Measurements from ENCODE around the gene RAB3B.
A peak's percentile ranks its signal among the peaks of the same experiment; 100 is the strongest.
"Not testable (repeated sequence)": the region's sequence is repeated elsewhere in the genome, so short reads cannot be mapped to it uniquely, and the experiment has no call there.

The RAB3B gene

DNA sequence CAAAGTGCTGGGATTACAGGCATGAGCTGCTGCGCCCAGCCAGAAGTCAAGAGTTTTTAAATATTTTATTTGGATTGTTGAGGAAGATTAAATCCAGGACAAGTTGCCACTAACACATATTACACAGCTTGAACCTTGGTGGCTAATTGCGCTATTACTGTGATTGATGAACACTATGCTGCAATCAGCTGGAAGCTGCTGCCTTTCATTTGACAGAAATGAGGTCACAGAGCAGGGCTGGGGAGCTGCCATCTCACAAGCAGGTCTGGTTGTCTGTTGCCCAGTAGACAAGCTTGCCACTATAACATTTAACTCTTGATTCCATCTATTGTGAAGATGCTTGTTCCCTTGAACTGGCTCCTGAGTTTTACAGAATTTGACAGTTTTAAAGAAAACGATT is 74.5 kb downstream of the RAB3B start:
- DNase-seq: no peak

- DNase-seq: no peak
Observed at GRCh38 chr1:51912881-51913280, 77.6 kb downstream of the RAB3B start.

GRCh38 chr1:51910221-51911000 is 80.1 kb downstream of the RAB3B start:
- DNase-seq: no peak

DNA sequence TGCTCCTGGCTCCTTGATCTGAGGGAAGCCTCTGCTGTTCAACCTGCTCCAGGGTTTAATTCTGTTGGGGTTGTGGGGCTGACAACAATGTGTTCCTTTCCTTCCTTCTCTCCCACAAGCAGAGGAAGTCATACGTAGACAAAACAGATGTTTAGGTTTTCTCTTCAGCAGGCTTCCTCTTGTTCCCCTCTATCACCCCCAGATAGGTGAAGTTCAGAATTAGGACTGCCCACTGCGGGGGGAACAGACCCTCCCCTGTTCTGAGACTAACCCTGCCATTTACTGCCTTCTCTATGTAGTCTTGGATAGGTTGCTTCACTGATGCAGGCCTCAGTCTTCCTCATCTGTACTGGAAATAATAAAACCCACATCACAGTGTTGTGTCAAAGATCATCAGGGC is 82.0 kb downstream of the RAB3B start:
- DNase-seq: no peak

- DNase-seq: no peak
Observed at GRCh38 chr1:51907079-51907702, 83.3 kb downstream of the RAB3B start.

GRCh38 chr1:51906306-51907078 is 84.0 kb downstream of the RAB3B start:
- DNase-seq: no peak

GRCh38 chr1:51902456-51902855 is 88.0 kb downstream of the RAB3B start:
- DNase-seq: no peak

DNA sequence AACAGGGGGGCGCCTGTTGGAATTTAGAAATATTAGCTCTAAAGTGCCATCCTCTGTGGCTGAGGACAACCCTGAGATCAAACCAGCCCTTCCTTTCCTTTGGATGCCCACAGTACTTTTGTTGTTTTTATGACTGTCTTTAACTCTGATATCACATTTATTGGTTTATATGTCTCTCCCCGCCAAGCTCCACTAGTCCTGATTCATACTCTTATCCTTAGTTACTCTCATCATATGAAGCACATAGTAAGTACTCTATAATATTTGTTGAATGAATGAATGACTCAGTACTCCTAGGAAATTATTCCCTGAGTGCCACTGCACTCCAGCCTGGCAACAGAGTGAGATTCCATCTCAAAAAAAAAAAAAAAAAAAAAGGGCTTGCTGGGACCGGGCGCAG is 89.3 kb downstream of the RAB3B start:
- no peak for DNase-seq

- DNase-seq: no peak
Observed at GRCh38 chr1:51899022-51899421, 91.5 kb downstream of the RAB3B start.

DNA sequence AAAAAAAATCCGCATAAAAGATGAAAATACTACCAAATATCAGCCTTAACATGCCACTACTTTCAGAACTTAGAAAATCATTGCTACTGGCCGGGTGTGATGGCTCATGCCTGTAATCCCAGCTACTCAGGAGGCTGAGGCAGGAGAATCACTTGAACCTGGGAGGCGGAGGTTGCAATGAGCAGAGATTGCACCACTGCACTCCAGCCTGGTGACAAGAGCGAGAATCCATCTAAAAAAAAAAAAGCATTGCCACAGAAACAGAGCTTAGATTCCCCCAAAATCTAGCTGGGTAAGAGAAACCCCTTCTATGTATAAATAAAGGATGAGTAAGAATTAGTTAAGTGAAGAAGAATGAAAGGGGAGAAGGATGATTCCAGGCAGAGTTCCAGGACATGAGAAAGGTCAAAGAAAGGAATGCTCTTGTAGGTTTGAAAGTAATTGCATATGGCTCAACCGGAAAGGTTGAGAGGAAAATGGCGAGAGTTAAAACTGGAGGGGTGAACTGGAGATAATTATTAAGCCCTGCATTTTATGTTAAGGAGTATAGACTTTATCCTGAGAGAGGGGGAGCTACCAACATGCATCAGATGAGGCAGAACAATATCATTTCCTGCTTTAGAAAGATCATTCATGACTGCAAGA is 92.3 kb downstream of the RAB3B start:
- DNase-seq: no peak

- no peak for DNase-seq
Observed at GRCh38 chr1:51897699-51898031, 92.8 kb downstream of the RAB3B start.

DNA sequence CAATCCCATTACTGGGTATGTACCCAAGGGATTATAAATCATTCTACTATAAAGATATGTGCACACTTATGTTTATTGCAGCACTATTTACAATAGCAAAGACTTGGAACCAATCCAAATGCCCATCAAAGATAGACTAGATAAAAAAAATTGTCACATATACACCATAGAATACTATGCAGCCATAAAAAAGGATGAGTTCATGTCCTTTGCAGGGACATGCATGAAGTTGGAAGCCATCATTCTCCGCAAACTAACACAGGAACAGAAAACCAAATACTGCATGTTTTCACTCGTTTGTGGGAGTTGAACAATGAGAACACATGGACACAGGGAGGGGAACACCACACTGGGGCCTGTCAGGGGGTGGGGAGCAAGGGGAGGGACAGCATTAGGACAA is 95.8 kb downstream of the RAB3B start:
- not testable (repeated sequence) for DNase-seq

DNA sequence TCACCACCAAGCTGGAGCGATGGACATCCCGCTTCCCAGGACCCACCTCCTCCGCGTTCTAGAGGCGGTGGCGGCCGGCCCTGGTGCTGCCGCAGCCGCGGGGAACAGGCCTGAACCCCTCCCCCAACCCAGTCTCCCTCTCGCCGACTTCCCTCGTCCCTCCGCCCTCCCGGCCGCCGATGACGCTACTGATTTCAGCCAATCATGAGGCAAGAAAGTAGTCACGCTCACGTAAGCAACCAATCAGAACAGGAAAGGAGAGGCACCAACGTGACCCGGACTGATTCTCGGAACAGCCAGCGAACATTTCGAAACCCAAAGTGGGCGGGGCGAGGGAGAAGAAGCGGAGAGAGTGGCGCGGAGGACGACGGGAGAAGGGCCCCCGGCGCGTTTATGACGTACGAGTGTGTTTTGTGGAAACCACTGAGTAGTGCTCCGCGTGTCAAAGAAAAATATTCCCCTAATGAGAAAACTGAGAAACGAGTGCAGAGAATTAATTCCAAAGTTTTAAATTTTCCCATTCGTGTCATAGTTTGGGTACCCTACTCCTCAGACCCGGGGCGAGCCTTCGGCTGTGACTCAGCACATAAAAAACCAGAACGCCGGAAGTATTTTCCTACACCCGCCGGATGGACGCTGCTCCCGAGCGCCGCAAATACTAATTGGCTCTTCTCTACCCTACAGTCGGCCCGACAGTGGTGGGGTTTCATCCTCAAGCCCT is 111.7 kb downstream of the RAB3B start, which contains the start of gene NRDC:
Gene NRDC (minus strand): TSS at position 112 of the 721 bp plus-strand sequence. CDS start 112 bp downstream, outside the sequence.
- DNase-seq: peak; percentile 93

GRCh38 chr1:51878308-51878615 is 112.2 kb downstream of the RAB3B start:
- DNase-seq: no peak

DNA sequence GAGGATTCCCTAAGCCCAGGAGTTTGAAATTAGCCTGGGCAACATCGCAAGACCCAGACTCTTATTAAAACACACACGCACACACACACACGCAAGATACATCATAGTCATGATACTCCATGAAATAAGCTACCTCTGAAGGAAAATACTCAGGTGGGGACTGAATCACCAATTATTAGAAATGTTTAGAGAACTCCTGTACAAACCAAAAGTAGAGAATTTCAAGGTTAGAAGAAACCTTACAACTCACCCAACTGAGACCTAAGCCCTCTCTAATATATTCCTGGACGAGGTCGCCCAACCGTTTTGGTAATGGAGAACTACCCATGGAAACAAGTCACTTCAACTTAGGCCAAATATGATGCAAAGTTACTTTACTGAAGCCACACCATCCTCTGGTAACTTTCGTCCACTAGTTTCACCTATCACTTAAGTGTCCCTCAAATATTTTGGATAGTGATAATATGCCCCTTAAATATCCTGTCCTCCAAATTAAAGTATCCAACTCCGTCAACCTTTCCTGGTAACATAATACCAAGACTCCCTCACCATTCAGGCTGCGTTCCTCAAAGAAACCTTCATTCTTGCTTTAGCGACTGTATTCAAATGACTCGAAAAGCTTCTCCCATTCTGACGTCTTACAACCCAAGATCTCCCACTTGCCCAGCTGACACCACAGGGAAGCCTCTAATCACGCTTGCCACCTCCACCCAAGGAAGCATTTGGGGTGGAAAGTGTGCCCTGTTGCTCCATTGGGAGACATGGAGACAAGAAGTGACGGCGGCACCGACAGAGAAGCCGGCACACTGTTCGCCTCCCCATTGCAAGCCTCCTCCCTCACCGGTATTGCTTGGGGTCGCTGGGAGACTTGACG is 112.8 kb downstream of the RAB3B start:
- DNase-seq: no peak

- no peak for DNase-seq
Observed at GRCh38 chr1:51875836-51876235, 114.7 kb downstream of the RAB3B start.

DNA sequence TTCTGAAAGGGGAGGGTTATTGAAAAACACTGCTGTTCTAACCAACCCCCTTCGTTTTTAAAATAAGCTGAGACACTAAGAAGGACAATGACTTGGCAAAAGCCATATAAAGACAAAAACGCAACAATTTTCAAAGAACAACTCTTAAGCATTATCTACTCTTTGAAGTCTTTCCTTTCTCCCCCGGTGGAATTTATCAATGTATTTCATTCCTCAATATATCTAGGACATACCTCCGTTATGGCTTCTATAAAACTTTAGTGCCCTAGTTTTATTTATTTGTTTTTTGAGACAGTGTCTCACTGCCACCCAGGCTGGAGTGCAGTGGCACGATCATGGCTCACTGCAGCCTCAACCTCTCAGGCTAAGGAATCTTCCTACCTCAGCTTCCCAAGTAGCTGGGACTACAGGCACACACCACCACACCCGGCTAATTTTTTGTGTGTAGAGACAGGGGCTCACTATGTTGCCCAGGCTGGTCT is 115.2 kb downstream of the RAB3B start:
- no peak for DNase-seq

DNA sequence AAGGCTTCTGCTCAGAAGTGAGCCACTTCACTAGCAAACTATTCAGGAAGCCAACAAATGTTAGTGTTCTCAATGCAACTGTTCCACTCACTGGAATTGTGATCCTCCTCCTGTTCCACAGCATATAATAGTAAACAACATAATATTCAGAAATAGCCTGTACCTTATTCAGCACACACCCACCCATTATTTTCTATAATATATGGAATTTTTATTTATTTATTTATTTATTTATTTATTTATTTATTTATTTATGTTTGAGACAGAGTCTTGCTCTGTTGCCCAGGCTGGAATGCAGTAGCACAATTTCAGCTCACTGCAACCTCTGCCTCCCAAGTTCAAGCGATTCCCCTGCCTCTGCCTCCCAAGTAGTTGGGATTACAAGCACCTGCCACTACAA is 117.2 kb downstream of the RAB3B start:
- DNase-seq: not testable (repeated sequence)

DNA sequence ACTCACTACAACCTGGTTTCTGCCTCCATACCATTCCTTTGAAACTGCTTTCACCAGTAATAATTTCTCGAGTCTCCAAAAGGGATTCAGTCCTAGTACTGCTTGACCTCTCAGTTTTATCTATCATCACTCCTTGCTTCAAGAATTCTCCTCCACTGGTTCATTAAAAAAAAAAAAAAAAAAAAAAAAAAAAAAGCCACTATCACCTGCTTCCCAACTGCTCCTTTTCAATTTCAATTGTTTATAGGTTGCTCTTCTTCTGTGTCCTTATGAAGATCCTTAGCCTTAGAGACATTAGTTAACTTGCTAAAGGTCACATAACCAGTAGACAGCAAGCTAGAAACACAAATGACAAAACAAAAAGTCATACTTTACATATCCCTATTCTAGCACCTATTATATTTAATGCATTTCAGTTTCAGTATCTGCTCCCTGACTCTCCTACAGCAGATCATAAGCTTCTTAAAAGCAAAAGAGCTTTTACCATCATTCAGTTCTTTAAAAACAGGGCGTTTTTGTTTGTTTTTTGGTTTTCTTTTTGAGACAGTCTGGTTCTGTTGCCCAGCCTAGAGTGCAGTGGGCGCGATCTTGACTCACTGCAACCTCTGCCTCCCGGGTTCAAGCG is 119.0 kb downstream of the RAB3B start:
- DNase-seq: no peak

DNA sequence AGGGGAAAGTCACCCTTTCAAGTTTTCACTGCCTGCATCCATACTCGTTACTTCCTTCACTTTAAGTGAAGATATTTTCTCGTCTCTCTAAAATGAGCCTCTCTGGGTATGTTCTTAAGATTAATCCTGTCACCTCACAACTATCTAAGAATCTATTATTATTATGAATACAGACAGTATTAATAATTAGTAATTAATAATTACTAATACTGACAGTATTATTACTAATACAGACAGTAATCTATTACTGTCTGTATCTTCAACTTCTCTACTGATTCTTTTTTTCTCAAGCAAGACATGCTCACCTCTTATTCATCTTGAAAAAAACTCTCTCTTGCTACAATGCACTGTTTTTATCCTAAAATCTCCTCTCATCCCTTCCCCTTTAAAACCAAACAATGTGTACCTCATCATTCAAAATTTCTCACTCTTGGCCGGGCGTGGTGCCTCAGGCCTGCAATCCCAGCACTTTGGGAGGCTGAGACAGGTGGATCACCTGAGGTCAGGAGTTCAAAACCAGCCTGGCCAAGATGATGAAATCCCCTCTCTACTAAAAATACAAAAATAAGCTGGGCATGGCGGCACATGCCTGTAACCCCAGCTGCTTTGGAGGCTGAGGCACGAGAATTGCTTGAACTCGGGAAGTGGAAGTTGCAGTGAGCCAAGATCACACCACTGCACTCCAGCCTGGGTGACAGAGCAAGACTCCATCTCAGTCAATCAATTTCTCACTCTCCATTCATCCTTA is 119.7 kb downstream of the RAB3B start:
- DNase-seq: no peak

Measured in SIG-M5 (cell line).